Thyroid gland (tissue), 4 donors: Measurements from ENCODE around the gene TENT4B. TPM values are rescaled to one million over a fixed set of nuclear protein-coding genes. Genes with fewer than 3 reads are reported as not detected.

Experiments used
- DNase-seq, 2 donors: peaks; one replicate each; pipeline ENCODE4 v3.0.0-alpha.2; 2019
- H3K27ac ChIP-seq, 3 donors: fragments of 200-600 bp; sonication (generic); 1 replicate in 2 of 3; 2 replicates in 1 of 3; pipeline ENCODE4 v1.5.1; 2016 to 2019; ENCODE audit warnings: mild to moderate bottlenecking in 1 of 3, moderate library complexity in 1 of 3
- H3K27me3 ChIP-seq: fragments of 200-600 bp; sonication (generic); one replicate; pipeline ENCODE4 v1.5.1; 2019
- H3K36me3 ChIP-seq, 2 donors: fragments of 200-600 bp; sonication (generic); one replicate each; pipeline ENCODE4 v1.5.1; 2016 to 2019
- H3K4me1 ChIP-seq, 2 donors: fragments of 200-600 bp; sonication (generic); one replicate each; pipeline ENCODE4 v1.5.1; 2017 to 2019
- H3K4me3 ChIP-seq, 3 donors: fragments of 200-600 bp; sonication (generic); replicated peaks in 1 of 3; 1 replicate in 2 of 3; 2 replicates in 1 of 3; pipeline ENCODE4 v1.5.1; 2016; ENCODE audit warnings: mild to moderate bottlenecking in 1 of 3
- H3K9me3 ChIP-seq: fragments of 200-600 bp; sonication (generic); one replicate; pipeline ENCODE4 v1.5.1; 2017
- POLR2A ChIP-seq, 2 donors: fragments of 450-650 bp; IDR thresholded peaks; one replicate each; pipeline ENCODE4 v1.6.1; 2017; ENCODE audit warnings: antibody characterized with exemption in 2 of 2, mild to moderate bottlenecking in 2 of 2, moderate library complexity in 1 of 2
- WGBS, 2 donors: methylation state at CpG; one replicate each; pipeline ENCODE4 v1.1.5; 2017; 5-methylcytosine and 5-hydroxymethylcytosine counted together
- intact Hi-C: fragments of 100-400 bp; cut with DNase I; formaldehyde crosslinking; loops from one replicate; pipeline ENCODE4 v1.15.1; 2023
- total RNA-seq, 4 donors: library from RNA; depleted of rRNA; stranded (reverse); fragments of >200 nt; gene quantifications; one replicate each; pipeline ENCODE4 v1.2.3, GENCODE V29; 2016
- TF ChIP-seq, protein P1 (sequence below), 6 experiments: fragments of 200-600 bp in 3 of 6; fragments of 450-650 bp in 3 of 6; sonication (generic) in 3 of 6; IDR thresholded peaks; one replicate each; pipeline ENCODE4 v1.5.1; 2016 to 2019; ENCODE audit warnings: antibody characterized with exemption in 6 of 6, mild to moderate bottlenecking in 2 of 6, inconsistent platforms in 1 of 6, moderate library complexity in 1 of 6

TENT4B gene
- total RNA-seq, 4 donors from 2014 or later, result 10.0 to 14.7 (median 11.4) TPM

DNA sequence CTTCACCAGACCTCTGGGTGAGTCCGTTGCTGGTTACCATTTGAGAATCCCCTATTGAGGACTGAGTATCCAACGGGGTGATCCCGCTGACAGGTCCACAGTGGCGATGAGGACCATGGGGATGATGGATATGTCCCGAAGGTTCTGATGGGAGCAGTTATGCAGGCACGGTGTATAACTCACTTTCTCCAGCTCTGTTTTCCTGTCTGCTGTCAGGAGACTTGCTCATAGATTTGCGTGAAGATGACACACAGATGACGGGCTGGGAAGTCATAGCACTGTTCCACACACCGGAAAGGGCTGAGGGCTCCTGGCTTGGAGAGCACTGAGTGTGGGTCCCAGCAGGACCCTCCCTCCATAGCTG, 91.0 kb downstream of the TENT4B start:
- Histone ChIP-seq H3K27me3 (no peaks in the 10 kb centered on the region), H3K4me1 (peaks cover 8 to 16% of the 10 kb centered on the region in 2 donors), H3K4me3 (no peak overlapping the region), H3K9me3 (no peaks in the 10 kb centered on the region), H3K27ac (no peak overlapping the region), H3K36me3 (no peaks in the 10 kb centered on the region)
- DNase-seq, result no peak
- WGBS, 2 donors, result 92 to 93% methylated on average over 7 to 9 of the region's 9 CpGs
- intact Hi-C loops, result no loop called here
- TF ChIP-seq POLR2A (IDR thresholded peaks at IDR 0.05), result no peak
- TF ChIP-seq, protein P1, sequence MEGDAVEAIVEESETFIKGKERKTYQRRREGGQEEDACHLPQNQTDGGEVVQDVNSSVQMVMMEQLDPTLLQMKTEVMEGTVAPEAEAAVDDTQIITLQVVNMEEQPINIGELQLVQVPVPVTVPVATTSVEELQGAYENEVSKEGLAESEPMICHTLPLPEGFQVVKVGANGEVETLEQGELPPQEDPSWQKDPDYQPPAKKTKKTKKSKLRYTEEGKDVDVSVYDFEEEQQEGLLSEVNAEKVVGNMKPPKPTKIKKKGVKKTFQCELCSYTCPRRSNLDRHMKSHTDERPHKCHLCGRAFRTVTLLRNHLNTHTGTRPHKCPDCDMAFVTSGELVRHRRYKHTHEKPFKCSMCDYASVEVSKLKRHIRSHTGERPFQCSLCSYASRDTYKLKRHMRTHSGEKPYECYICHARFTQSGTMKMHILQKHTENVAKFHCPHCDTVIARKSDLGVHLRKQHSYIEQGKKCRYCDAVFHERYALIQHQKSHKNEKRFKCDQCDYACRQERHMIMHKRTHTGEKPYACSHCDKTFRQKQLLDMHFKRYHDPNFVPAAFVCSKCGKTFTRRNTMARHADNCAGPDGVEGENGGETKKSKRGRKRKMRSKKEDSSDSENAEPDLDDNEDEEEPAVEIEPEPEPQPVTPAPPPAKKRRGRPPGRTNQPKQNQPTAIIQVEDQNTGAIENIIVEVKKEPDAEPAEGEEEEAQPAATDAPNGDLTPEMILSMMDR (IDR thresholded peaks at IDR 0.05), result no peak

GRCh38 chr16:50244504-50245416, 91.7 kb downstream of the TENT4B start:
- no peak for DNase-seq
- H3K27ac ChIP-seq, result no peak overlapping the region
- intact Hi-C loops, result no loop called here

DNA sequence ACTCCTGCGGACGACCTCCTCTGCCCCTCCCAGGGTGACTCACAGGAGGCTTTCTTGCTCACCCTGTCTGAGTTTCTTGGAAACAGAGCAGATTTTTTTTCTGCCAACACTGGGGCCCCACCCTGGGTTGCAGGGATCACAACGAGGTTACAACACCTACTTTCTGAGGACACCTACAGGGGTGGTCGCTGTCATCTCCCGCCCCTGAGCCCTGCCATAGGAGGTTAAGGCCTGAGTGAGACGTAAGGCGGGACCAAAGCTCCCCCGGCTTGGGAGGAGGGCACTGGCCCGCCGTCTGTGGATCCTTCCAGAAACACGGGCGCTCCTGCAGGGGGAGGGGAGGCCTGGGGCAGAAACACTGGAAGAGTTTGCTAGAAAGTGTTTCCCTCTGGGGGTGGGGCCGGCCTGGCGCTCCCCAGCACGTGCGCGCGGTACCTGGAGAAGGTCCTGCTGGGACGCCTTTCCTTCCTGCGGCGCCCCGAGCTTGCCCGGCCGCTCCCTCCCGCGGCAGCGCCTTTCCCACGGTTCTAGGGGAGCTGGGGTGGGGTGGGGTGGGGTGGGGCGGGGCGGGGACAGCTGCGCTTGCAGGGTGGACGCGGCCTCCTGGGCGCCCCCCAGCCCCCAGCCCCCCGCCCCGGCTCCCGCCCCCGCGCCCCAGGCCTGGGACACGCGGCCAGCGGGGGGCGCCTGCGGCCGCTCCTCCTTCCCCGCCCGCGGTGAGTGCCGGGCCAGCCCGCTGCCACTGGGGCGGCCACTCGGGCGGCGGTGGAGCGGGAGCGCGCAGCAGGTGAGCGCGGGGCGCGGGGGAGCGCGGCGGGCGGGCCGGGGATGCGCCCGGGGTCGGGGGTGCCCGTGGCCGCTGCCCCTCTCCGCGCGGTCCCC, 92.6 kb downstream of the TENT4B start:
- Histone ChIP-seq H3K36me3 (no peaks in the 10 kb centered on the region), H3K4me3 (peak overlapping the region in 2 of 3 donors; percentile 21 to 50), H3K4me1 (peaks cover 8 to 16% of the 10 kb centered on the region in 2 donors), H3K9me3 (no peaks in the 10 kb centered on the region), H3K27me3 (no peaks in the 10 kb centered on the region), H3K27ac (no peak overlapping the region)
- peak; percentile 32 to 37 for DNase-seq
- TF ChIP-seq, protein P1 (IDR thresholded peaks at IDR 0.05), result peak in 2 of 6 experiments; percentile 29 to 55
- no peak for TF ChIP-seq POLR2A (IDR thresholded peaks at IDR 0.05)
- intact Hi-C loops, result no loop called here
- 4 to 5% methylated on average over 5 to 11 of the region's 74 CpGs for WGBS, 2 donors

More at GRCh38 chr16:50244504-50245416, 91.7 kb downstream of the TENT4B start:
- 45 to 55% methylated on average over 21 to 27 of the region's 33 CpGs for WGBS, 2 donors
- Histone ChIP-seq H3K9me3 (no peaks in the 10 kb centered on the region), H3K27me3 (no peaks in the 10 kb centered on the region), H3K4me3 (no peak overlapping the region), H3K4me1 (peaks cover 8 to 16% of the 10 kb centered on the region in 2 donors), H3K36me3 (no peaks in the 10 kb centered on the region)
- TF ChIP-seq, protein P1 (IDR thresholded peaks at IDR 0.05), result no peak
- no peak for TF ChIP-seq POLR2A (IDR thresholded peaks at IDR 0.05)

DNA sequence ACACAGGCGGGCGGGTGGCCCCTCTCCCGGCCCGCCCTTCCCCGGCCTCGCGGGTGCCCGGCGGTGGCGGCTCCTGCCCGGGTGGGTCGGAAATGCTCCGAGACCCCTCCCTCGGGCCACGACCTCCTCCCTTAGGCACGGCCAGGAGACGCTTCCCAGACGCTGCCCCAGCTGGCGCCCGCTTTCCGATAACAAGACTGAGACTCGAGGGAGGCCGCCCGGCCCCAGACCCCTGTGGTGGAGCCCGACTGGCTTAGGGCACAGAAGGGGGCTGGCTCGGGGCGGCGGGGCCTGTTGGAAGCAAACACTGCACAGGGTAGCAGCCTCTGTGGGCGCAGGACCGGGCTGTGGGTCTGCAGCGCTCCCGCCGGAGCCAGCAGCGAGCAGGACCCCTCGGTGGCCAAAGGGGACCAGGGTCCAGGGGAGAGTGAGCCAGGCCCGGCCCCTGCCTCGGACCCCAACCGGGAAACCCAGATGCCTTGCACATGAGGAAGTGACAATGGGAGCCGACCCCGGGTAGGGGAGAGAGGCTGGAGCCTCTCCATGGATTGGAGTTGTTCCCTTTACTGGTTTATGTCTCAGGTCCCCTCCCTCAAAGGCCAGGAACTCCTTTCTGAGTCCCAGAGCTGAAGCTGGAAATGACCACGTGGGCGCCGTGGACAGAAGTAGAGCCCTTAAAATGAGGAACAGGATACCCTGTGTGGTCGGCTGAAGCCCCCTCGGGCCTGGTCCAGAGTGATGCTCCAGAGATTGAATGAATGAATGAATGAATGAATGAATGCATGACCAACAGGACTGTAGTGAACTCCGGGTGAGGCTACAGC, 93.4 kb downstream of the TENT4B start:
- intact Hi-C loops, result no loop called here

More for the DNA sequence above, 93.4 kb downstream of the TENT4B start:
- 42 to 69% methylated on average over 8 to 10 of the region's 46 CpGs for WGBS, 2 donors
- H3K27ac ChIP-seq, result peak overlapping the region in 1 of 3 donors; percentile 23
- H3K4me1 ChIP-seq, result peaks cover 8 to 18% of the 10 kb centered on the region in 2 donors
- TF ChIP-seq, protein P1 (IDR thresholded peaks at IDR 0.05), result no peak
- no peak for TF ChIP-seq POLR2A (IDR thresholded peaks at IDR 0.05)
- H3K4me3 ChIP-seq, result peak overlapping the region in 1 of 3 donors; percentile 50
- no peaks in the 10 kb centered on the region for H3K36me3 ChIP-seq
- H3K27me3 ChIP-seq, result no peaks in the 10 kb centered on the region
- H3K9me3 ChIP-seq, result no peaks in the 10 kb centered on the region
- DNase-seq, result no peak
